DOHH2 (cell line): ENCODE results near the gene TNIP2.

Experiments
- H3F3A ChIP-seq: fragments of 200-600 bp; sonication (generic), shearing (Covaris generic); 2 replicates; pipeline ENCODE4 v1.6.0; 2016; ENCODE audit warnings: antibody characterized with exemption, mild to moderate bottlenecking; ENCODE audit not compliant: control insufficient read depth, insufficient read depth
- H3K27ac ChIP-seq: fragments of 200-600 bp; sonication (generic); 2 replicates; pipeline ENCODE4 v1.5.1; 2014; ENCODE audit warnings: low read depth, mild to moderate bottlenecking, low read length, moderate library complexity
- H3K27me3 ChIP-seq: fragments of 200-600 bp; sonication (generic); 2 replicates; pipeline ENCODE4 v1.6.1; 2014; ENCODE audit warnings: mild to moderate bottlenecking, low read length, mixed read lengths; ENCODE audit not compliant: control insufficient read depth
- H3K36me3 ChIP-seq: fragments of 200-600 bp; sonication (generic); 2 replicates; pipeline ENCODE4 v1.6.1; 2014; ENCODE audit warnings: mild to moderate bottlenecking, low read length, moderate library complexity, mixed read lengths; ENCODE audit not compliant: control insufficient read depth
- H3K4me1 ChIP-seq: fragments of 200-600 bp; sonication (generic); 2 replicates; pipeline ENCODE4 v1.6.1; 2014; ENCODE audit warnings: mild to moderate bottlenecking, low read length, mixed read lengths; ENCODE audit not compliant: control insufficient read depth
- H3K4me2 ChIP-seq: fragments of 200-600 bp; sonication (generic); 2 replicates; pipeline ENCODE4 v1.6.0; 2014; ENCODE audit warnings: mild to moderate bottlenecking, low read length, moderate library complexity
- H3K4me3 ChIP-seq: fragments of 200-600 bp; sonication (generic); 2 replicates; pipeline ENCODE4 v1.5.1; 2014; ENCODE audit warnings: mild to moderate bottlenecking, low read length, mixed read lengths
- H3K79me2 ChIP-seq: fragments of 200-600 bp; sonication (generic); 2 replicates; pipeline ENCODE4 v1.6.1; 2014; ENCODE audit warnings: mild to moderate bottlenecking, low read length, mixed read lengths; ENCODE audit not compliant: control insufficient read depth
- H3K9me2 ChIP-seq: fragments of 200-600 bp; sonication (generic); replicated peaks from 2 replicates; pipeline ENCODE4 v1.6.1; 2014; ENCODE audit warnings: mild to moderate bottlenecking, low read length, mixed read lengths; ENCODE audit not compliant: control insufficient read depth
- H3K9me3 ChIP-seq: fragments of 200-600 bp; sonication (generic); 2 replicates; pipeline ENCODE4 v1.6.1; 2014; ENCODE audit warnings: antibody characterized with exemption, low read length, mixed read lengths; ENCODE audit not compliant: control insufficient read depth, insufficient read depth
- H4K20me1 ChIP-seq: fragments of 200-600 bp; sonication (generic); 2 replicates; pipeline ENCODE4 v1.6.0; 2014; ENCODE audit warnings: low read depth, mild to moderate bottlenecking, antibody characterized with exemption, low read length, moderate library complexity; ENCODE audit not compliant: control insufficient read depth, insufficient read depth
- EZH2phosphoT487 ChIP-seq: fragments of 200-600 bp; sonication (generic); IDR thresholded peaks from 2 replicates; pipeline ENCODE4 v1.6.1; 2017; ENCODE audit warnings: borderline replicate concordance, mild to moderate bottlenecking, antibody characterized with exemption, low read length, moderate library complexity, mixed read lengths
- TF ChIP-seq, protein P1 (sequence below): fragments of 200-600 bp; sonication (generic); IDR thresholded peaks from one replicate; pipeline ENCODE4 v1.5.1; 2014; ENCODE audit warnings: antibody characterized with exemption, mild to moderate bottlenecking, low read depth, low read length; ENCODE audit not compliant: poor library complexity, severe bottlenecking

The TNIP2 gene

DNA sequence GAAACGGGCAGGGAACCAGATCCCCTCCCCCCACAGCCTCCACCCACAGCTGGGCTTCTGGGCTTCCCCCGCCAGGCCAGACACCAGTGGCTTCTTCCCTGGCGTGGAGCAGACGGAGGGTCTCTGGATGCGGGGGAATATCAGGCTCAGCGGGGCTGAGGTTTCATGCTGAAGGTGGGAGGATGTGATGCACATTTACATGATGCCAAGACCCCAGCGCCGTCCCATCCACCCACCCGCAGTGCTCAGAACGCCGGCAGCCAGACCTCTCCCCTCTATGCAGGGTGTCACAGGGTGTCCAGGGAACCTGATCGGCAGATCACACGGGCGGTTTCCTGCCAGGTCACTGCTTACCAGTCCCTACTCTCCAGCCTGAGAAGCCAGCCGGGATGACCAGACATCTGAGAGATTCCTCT, 12.8 kb upstream of the TNIP2 start:
- Histone ChIP-seq H3K79me2 (no peaks in the 10 kb centered on the region), H3K4me3 (no peak overlapping the region), H3K36me3 (no peaks in the 10 kb centered on the region), H3K4me2 (no peak overlapping the region), H3K27ac (no peak overlapping the region), H4K20me1 (no peaks in the 10 kb centered on the region), H3K27me3 (peaks cover 25% of the 10 kb centered on the region), H3K9me2 (no peaks in the 10 kb centered on the region), H3F3A (0 out of 2 replicates have a peak, but pooled peaks cover 2% of the 10 kb centered on the region), H3K4me1 (peaks cover 21% of the 10 kb centered on the region), H3K9me3 (no peaks in the 10 kb centered on the region)
- TF ChIP-seq, protein P1, sequence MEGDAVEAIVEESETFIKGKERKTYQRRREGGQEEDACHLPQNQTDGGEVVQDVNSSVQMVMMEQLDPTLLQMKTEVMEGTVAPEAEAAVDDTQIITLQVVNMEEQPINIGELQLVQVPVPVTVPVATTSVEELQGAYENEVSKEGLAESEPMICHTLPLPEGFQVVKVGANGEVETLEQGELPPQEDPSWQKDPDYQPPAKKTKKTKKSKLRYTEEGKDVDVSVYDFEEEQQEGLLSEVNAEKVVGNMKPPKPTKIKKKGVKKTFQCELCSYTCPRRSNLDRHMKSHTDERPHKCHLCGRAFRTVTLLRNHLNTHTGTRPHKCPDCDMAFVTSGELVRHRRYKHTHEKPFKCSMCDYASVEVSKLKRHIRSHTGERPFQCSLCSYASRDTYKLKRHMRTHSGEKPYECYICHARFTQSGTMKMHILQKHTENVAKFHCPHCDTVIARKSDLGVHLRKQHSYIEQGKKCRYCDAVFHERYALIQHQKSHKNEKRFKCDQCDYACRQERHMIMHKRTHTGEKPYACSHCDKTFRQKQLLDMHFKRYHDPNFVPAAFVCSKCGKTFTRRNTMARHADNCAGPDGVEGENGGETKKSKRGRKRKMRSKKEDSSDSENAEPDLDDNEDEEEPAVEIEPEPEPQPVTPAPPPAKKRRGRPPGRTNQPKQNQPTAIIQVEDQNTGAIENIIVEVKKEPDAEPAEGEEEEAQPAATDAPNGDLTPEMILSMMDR, result no peak
- no peak for TF ChIP-seq EZH2phosphoT487

DNA sequence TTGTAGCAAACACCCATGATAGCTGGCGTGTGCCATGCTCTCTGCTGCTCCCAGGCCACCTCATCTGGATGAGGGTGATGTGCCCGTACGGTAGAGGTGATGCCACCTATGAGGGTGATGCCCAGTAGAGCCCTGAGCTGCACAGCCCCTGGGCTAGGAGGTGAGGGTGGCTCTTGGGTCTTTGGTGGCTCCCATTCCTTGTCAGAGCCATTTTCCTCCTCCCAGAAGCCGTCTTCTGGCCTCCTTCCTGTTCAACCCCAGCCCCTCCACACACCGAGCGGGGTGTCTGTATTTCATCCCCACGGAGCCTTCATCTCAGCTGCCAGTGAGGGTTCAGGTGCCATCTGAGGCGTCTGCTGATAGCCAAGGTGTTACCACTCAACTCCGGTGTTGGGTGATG, 12.0 kb upstream of the TNIP2 start:
- Histone ChIP-seq H3K27me3 (peaks cover 30% of the 10 kb centered on the region), H3K4me1 (peaks cover 24% of the 10 kb centered on the region), H3F3A (0 out of 2 replicates have a peak, but pooled peaks cover 2% of the 10 kb centered on the region), H3K4me2 (no peak overlapping the region), H3K4me3 (no peak overlapping the region), H3K9me3 (no peaks in the 10 kb centered on the region), H3K36me3 (no peaks in the 10 kb centered on the region), H3K27ac (no peak overlapping the region), H3K9me2 (no peaks in the 10 kb centered on the region), H4K20me1 (no peaks in the 10 kb centered on the region), H3K79me2 (no peaks in the 10 kb centered on the region)
- TF ChIP-seq, protein P1, result no peak
- TF ChIP-seq EZH2phosphoT487, result no peak

DNA sequence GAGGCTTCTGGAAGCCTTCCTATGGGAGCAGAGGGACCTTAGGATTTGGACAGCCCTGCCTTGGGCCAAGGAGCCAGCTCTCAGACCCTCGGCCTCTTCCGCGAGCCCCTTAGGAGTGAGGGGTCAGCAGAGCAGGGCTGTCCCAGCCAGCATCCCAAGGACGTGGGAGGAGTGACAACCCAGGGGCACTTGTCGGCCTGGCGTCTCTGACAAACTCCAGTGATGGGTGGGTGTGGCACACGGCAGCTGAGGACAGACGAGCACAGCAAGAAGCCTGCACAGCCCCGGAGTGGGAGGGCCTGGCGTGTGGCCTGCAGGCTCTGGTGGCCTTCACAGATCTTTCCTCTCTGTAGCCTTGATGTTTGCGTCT, 11.6 kb upstream of the TNIP2 start:
- TF ChIP-seq EZH2phosphoT487, result no peak
- TF ChIP-seq, protein P1, result no peak
- H3K4me1 ChIP-seq, result peaks cover 24% of the 10 kb centered on the region
- peaks cover 30% of the 10 kb centered on the region for H3K27me3 ChIP-seq
- H3K4me3 ChIP-seq, result no peak overlapping the region
- no peaks in the 10 kb centered on the region for H3K9me2 ChIP-seq
- no peaks in the 10 kb centered on the region for H3K36me3 ChIP-seq
- H3K4me2 ChIP-seq, result no peak overlapping the region
- H4K20me1 ChIP-seq, result no peaks in the 10 kb centered on the region
- no peaks in the 10 kb centered on the region for H3K79me2 ChIP-seq
- no peaks in the 10 kb centered on the region for H3K9me3 ChIP-seq
- H3K27ac ChIP-seq, result no peak overlapping the region
- H3F3A ChIP-seq, result 0 out of 2 replicates have a peak, but pooled peaks cover 2% of the 10 kb centered on the region
